Endothelial cell of umbilical vein (primary cell): ENCODE measurements around the gene FAM3A. TPM values are rescaled to one million over a fixed set of nuclear protein-coding genes. Genes with fewer than 3 reads are reported as not detected.

ENCODE experiments used
- BruUV-seq: library from RNA; stranded (reverse); fragments of 400-500 nt; replicated peaks from 2 replicates; lab custom pipeline; 2021; lab: Mats Ljungman, UMichigan
- CTCF ChIA-PET: fragments of 300-600, 350-600 bp; sonication (Branson Sonifier 250); formaldehyde crosslinking; loops from one replicate; lab custom pipeline; 2021; ENCODE audit warnings: antibody characterized with exemption, inconsistent platforms; lab: Charles Lee
- POLR2A ChIA-PET: fragments of 300-600, 350-600 bp; sonication (Branson Sonifier 250); formaldehyde crosslinking; loops from one replicate; lab custom pipeline; 2021; ENCODE audit warnings: antibody characterized with exemption, inconsistent platforms; lab: Charles Lee
- DNase-seq: peaks from one replicate; pipeline ENCODE4 v3.0.0-alpha.2; 2011; ENCODE audit warnings: low read depth, low spot score
- FAIRE-seq: peaks from 2 replicates; lab custom pipeline; 2011; peaks lifted over from hg19 to GRCh38; lab: Jason Lieb, UNC
- H2AFZ ChIP-seq: 2 replicates; pipeline ENCODE4 v1.6.0; 2012; ENCODE audit warnings: low read depth, low read length, control low read depth, inconsistent platforms
- H3K27ac ChIP-seq: 2 replicates; pipeline ENCODE4 v1.5.1; 2011; ENCODE audit warnings: low read depth, mild to moderate bottlenecking, control low read depth, low read length, moderate library complexity; ENCODE audit not compliant: insufficient read depth
- H3K27me3 ChIP-seq, 2 experiments: 2 replicates each; pipeline versions ENCODE4 v1.6.0 to v1.6.1; 2011; ENCODE audit warnings: low read length in 2 of 2, mixed read lengths in 1 of 2; ENCODE audit not compliant: control insufficient read depth in 2 of 2, insufficient read depth in 2 of 2
- H3K36me3 ChIP-seq, 2 experiments: 2 replicates in 1 of 2; 3 replicates in 1 of 2; pipeline ENCODE4 v1.5.1; 2011; ENCODE audit warnings: low read length in 2 of 2, mild to moderate bottlenecking in 1 of 2, moderate library complexity in 1 of 2; ENCODE audit not compliant: control insufficient read depth in 2 of 2, insufficient read depth in 2 of 2; ENCODE audit errors: extremely low read depth in 1 of 2
- H3K4me1 ChIP-seq: 3 replicates; pipeline ENCODE4 v1.5.1; 2011; ENCODE audit warnings: mild to moderate bottlenecking, low read length; ENCODE audit not compliant: control insufficient read depth, insufficient read depth; ENCODE audit errors: extremely low read depth
- H3K4me2 ChIP-seq: 2 replicates; pipeline ENCODE4 v1.6.1; 2011; ENCODE audit warnings: low read length, control low read depth, mixed read lengths; ENCODE audit not compliant: insufficient read depth
- H3K4me3 ChIP-seq, 3 experiments: fragments of 200-600 bp in 1 of 3; sonication (generic), shearing (Covaris generic) in 1 of 3; replicated peaks in 1 of 3; 2 replicates each; pipeline ENCODE4 v1.5.1; 2011 to 2016; ENCODE audit warnings: control low read depth in 3 of 3, low read length in 3 of 3, mild to moderate bottlenecking in 2 of 3, inconsistent platforms in 1 of 3, low read depth in 1 of 3, moderate library complexity in 1 of 3; ENCODE audit not compliant: insufficient read depth in 1 of 3
- H3K79me2 ChIP-seq: 2 replicates; pipeline ENCODE4 v1.6.0; 2012; ENCODE audit warnings: low read length, inconsistent platforms; ENCODE audit not compliant: control insufficient read depth, insufficient read depth
- H3K9ac ChIP-seq: replicated peaks from 2 replicates; pipeline ENCODE3; 2011; ENCODE audit warnings: low read length, control low read depth; ENCODE audit not compliant: insufficient read depth; ENCODE audit errors: extremely low read depth
- H3K9me1 ChIP-seq: replicated peaks from 3 replicates; pipeline ENCODE4 v1.6.0; 2011; ENCODE audit warnings: mild to moderate bottlenecking, low read length; ENCODE audit not compliant: control insufficient read depth, insufficient read depth; ENCODE audit errors: extremely low read depth
- H3K9me3 ChIP-seq: replicated peaks from 2 replicates; pipeline ENCODE4 v1.5.1; 2012; ENCODE audit warnings: low read length, inconsistent platforms; ENCODE audit not compliant: control insufficient read depth, insufficient read depth
- H4K20me1 ChIP-seq: replicated peaks from 2 replicates; pipeline ENCODE3; 2011; ENCODE audit warnings: mild to moderate bottlenecking, low read length; ENCODE audit not compliant: control insufficient read depth, insufficient read depth; ENCODE audit errors: extremely low read depth
- EZH2 ChIP-seq: IDR thresholded peaks from 2 replicates; pipeline ENCODE4 v1.6.1; 2012; ENCODE audit warnings: borderline replicate concordance, low read depth, mild to moderate bottlenecking, moderate library complexity, low read length, inconsistent platforms; ENCODE audit not compliant: severe bottlenecking
- FOS ChIP-seq: IDR thresholded peaks from 2 replicates; pipeline ENCODE4 v1.6.1; 2011; ENCODE audit warnings: mild to moderate bottlenecking, low read length, moderate library complexity, borderline replicate concordance; ENCODE audit not compliant: insufficient read depth
- GATA2 ChIP-seq: IDR thresholded peaks from 2 replicates; pipeline ENCODE4 v1.7.0; 2011; ENCODE audit warnings: low read depth, mild to moderate bottlenecking, moderate library complexity, mixed read lengths, low read length; ENCODE audit not compliant: insufficient read length, insufficient read depth
- JUN ChIP-seq: IDR thresholded peaks from 2 replicates; pipeline ENCODE4 v1.6.1; 2011; ENCODE audit warnings: borderline replicate concordance, low read depth; ENCODE audit not compliant: insufficient read length, insufficient read depth
- MYC ChIP-seq: IDR thresholded peaks from one replicate; pipeline ENCODE4 v1.6.1; 2011; ENCODE audit warnings: mild to moderate bottlenecking, low read depth, low read length
- POLR2A ChIP-seq: IDR thresholded peaks from 2 replicates; pipeline ENCODE4 v1.6.1; 2012; ENCODE audit warnings: low read depth, mild to moderate bottlenecking, control low read depth, low read length
- POLR2AphosphoS5 ChIP-seq: IDR thresholded peaks from 2 replicates; pipeline ENCODE4 v1.6.1; 2012; ENCODE audit warnings: low read depth, mild to moderate bottlenecking, control low read depth, low read length, moderate library complexity; ENCODE audit not compliant: insufficient read depth
- dilution Hi-C: fragments of 300-500 bp; cut with MboI; formaldehyde crosslinking; loops from one replicate; pipeline ENCODE4 v1.15.0; 2019; ENCODE audit warnings: low sequenced_read_pairs; ENCODE audit not compliant: extremely low pct_ligation_motif_present
- intact Hi-C: fragments of 100-400 bp; cut with micrococcal nuclease; formaldehyde crosslinking; loops from one replicate; pipeline ENCODE4 v1.10.0; 2022
- polyA plus RNA-seq, 4 experiments: library from polyadenylated mRNA; depleted of rRNA in 3 of 4; stranded (reverse) in 3 of 4; unstranded in 1 of 4; fragments of >200 nt; gene quantifications; 2 replicates each; pipeline versions ENCODE4 v1.2.1 to v1.2.3, GENCODE V29; 2011 to 2012; ENCODE audit warnings: missing spikeins in 1 of 4
- total RNA-seq: library from RNA; stranded (reverse); gene quantifications from 2 replicates; pipeline ENCODE4 v1.2.3, GENCODE V29; 2021
- TF ChIP-seq, protein P1 (sequence below): IDR thresholded peaks from 2 replicates; pipeline ENCODE4 v1.6.1; 2011; ENCODE audit not compliant: insufficient read depth, insufficient read length
- TF ChIP-seq, protein P2 (sequence below), 2 donors: IDR thresholded peaks; 1 replicate in 1 of 2; 2 replicates in 1 of 2; pipeline ENCODE4 v1.5.1; 2011; ENCODE audit warnings: low read length in 2 of 2, mild to moderate bottlenecking in 2 of 2, moderate library complexity in 2 of 2, control low read depth in 1 of 2, inconsistent platforms in 1 of 2, low read depth in 1 of 2; ENCODE audit not compliant: insufficient read depth in 1 of 2; ENCODE audit errors: extremely low read depth in 1 of 2

FAM3A gene
- total and polyA plus RNA-seq, 2 donors (not counting 3 experiments of a cell fraction or from before 2014, with no cell fraction given): 32.0 to 42.9 TPM

DNA sequence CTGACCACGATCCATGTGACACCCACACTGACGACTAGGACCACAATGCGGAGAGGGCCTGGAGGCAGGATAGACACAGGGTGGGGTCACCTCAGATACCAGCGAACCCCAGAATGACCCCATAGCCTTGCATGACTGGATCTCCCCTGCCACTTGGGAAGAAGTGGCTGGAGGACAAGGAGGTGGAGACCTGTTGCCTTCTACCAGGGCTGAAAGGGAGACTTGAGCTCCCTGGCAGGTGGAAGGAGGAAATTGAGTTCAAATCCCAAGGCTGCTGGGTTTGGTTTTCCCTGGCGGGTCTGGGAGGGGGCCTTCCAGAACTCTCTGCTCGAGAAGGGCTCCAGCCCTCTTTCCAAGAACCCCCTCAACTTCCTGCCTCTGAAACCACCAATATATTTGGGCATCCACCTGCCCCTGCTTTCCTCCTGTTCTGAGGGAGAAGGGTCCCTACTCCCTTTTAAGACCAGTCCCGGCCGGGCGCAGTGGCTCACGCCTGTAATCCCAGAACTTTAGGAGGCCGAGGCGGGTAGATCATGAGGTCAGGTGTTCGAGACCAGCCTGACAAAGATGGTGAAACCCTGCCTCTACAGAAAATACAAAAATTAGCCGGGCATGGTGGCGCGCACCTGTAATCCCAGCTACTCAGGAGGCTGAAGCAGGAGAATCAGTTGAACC is 3.0 kb downstream of the FAM3A start:
- no peak overlapping the region for H2AFZ ChIP-seq

More for the DNA sequence above, 3.0 kb downstream of the FAM3A start:
- DNase-seq (no peak), FAIRE-seq (no peak)
- TF ChIP-seq JUN: no peak
- no peak for TF ChIP-seq POLR2A
- no peak for TF ChIP-seq FOS
- no peak for TF ChIP-seq POLR2AphosphoS5
- TF ChIP-seq, protein P1, sequence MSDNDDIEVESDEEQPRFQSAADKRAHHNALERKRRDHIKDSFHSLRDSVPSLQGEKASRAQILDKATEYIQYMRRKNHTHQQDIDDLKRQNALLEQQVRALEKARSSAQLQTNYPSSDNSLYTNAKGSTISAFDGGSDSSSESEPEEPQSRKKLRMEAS: no peak
- TF ChIP-seq MYC: no peak
- TF ChIP-seq, protein P2, sequence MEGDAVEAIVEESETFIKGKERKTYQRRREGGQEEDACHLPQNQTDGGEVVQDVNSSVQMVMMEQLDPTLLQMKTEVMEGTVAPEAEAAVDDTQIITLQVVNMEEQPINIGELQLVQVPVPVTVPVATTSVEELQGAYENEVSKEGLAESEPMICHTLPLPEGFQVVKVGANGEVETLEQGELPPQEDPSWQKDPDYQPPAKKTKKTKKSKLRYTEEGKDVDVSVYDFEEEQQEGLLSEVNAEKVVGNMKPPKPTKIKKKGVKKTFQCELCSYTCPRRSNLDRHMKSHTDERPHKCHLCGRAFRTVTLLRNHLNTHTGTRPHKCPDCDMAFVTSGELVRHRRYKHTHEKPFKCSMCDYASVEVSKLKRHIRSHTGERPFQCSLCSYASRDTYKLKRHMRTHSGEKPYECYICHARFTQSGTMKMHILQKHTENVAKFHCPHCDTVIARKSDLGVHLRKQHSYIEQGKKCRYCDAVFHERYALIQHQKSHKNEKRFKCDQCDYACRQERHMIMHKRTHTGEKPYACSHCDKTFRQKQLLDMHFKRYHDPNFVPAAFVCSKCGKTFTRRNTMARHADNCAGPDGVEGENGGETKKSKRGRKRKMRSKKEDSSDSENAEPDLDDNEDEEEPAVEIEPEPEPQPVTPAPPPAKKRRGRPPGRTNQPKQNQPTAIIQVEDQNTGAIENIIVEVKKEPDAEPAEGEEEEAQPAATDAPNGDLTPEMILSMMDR (IDR thresholded peaks at IDR 0.05; ENCODE audit: extremely low read depth in 1 of 2, insufficient read depth in 1 of 2, low read depth in 1 of 2, low read length in 2 of 2): no peak
- TF ChIP-seq GATA2: no peak
- TF ChIP-seq EZH2: no peak
- BruUV-seq: no TSS peak
- intact Hi-C loops: no loop called here
- no peaks in the 10 kb centered on the region for H3K9me3 ChIP-seq
- H3K4me3 ChIP-seq: no peak overlapping the region
- CTCF ChIA-PET: no interaction called here
- H3K4me2 ChIP-seq: no peak overlapping the region
- H3K27ac ChIP-seq: no peak overlapping the region
- POLR2A ChIA-PET: no interaction called here
- H3K9me1 ChIP-seq: no peaks in the 10 kb centered on the region
- dilution Hi-C loops: no loop called here
- no peaks in the 10 kb centered on the region for H3K36me3 ChIP-seq
- H4K20me1 ChIP-seq: no peaks in the 10 kb centered on the region
- peaks cover 3% of the 10 kb centered on the region for H3K79me2 ChIP-seq
- peaks cover 12% of the 10 kb centered on the region for H3K4me1 ChIP-seq
- H3K9ac ChIP-seq: no peak overlapping the region
- H3K27me3 ChIP-seq: no peaks in the 10 kb centered on the region
